Measurements from ENCODE around the gene SLC26A5. TPM values are rescaled to one million over a fixed set of nuclear protein-coding genes. Genes with fewer than 3 reads are reported as not detected.
"Not testable (repeated sequence)": the region's sequence is repeated elsewhere in the genome, so short reads cannot be mapped to it uniquely, and the experiment has no call there.

SLC26A5 gene
- total RNA-seq, 1 experiment from 2014 or later = not detected

GRCh38 chr7:103418241-103418640 is 27.8 kb downstream of the SLC26A5 start:
- BruUV-seq (replicated peaks) = no TSS peak
- H3K27ac Mint-ChIP-seq (ENCODE audit: low read depth, unreplicated experiment) = no peak overlapping the region
- ChIA-PET CTCF (interaction anchor here (1.4 kb wide), 1 partner anchor 11 kb away, joined by 6 read pairs; no protein-coding TSS in a partner anchor), POLR2A (no interaction called here)
- no peaks in the 10 kb centered on the region for H3K36me3 Mint-ChIP-seq (ENCODE audit: insufficient read depth, unreplicated experiment)
- no peak for DNase-seq (ENCODE audit: unreplicated experiment)
- no peak overlapping the region for H3K4me3 Mint-ChIP-seq (ENCODE audit: unreplicated experiment)
- intact Hi-C loops (cut with micrococcal nuclease) = no loop called here
- TF ChIP-seq, protein P1, sequence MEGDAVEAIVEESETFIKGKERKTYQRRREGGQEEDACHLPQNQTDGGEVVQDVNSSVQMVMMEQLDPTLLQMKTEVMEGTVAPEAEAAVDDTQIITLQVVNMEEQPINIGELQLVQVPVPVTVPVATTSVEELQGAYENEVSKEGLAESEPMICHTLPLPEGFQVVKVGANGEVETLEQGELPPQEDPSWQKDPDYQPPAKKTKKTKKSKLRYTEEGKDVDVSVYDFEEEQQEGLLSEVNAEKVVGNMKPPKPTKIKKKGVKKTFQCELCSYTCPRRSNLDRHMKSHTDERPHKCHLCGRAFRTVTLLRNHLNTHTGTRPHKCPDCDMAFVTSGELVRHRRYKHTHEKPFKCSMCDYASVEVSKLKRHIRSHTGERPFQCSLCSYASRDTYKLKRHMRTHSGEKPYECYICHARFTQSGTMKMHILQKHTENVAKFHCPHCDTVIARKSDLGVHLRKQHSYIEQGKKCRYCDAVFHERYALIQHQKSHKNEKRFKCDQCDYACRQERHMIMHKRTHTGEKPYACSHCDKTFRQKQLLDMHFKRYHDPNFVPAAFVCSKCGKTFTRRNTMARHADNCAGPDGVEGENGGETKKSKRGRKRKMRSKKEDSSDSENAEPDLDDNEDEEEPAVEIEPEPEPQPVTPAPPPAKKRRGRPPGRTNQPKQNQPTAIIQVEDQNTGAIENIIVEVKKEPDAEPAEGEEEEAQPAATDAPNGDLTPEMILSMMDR (IDR thresholded peaks at IDR 0.05; ENCODE audit: unreplicated experiment) = no peak
- H3K27me3 Mint-ChIP-seq (ENCODE audit: insufficient read depth, unreplicated experiment) = peaks cover 69% of the 10 kb centered on the region
- no peaks in the 10 kb centered on the region for H3K9me3 Mint-ChIP-seq (ENCODE audit: unreplicated experiment)
- no peaks in the 10 kb centered on the region for H3K4me1 Mint-ChIP-seq (ENCODE audit: insufficient read depth, unreplicated experiment)

GRCh38 chr7:103413407-103413806 is 32.6 kb downstream of the SLC26A5 start:
- BruUV-seq (replicated peaks) = no TSS peak
- CTCF ChIA-PET = no interaction called here
- H3K27me3 Mint-ChIP-seq (ENCODE audit: insufficient read depth, unreplicated experiment) = peaks cover 75% of the 10 kb centered on the region
- DNase-seq (ENCODE audit: unreplicated experiment) = no peak
- H3K36me3 Mint-ChIP-seq (ENCODE audit: insufficient read depth, unreplicated experiment) = no peaks in the 10 kb centered on the region
- no peak overlapping the region for H3K4me3 Mint-ChIP-seq (ENCODE audit: unreplicated experiment)
- H3K9me3 Mint-ChIP-seq (ENCODE audit: unreplicated experiment) = no peaks in the 10 kb centered on the region
- no peaks in the 10 kb centered on the region for H3K4me1 Mint-ChIP-seq (ENCODE audit: insufficient read depth, unreplicated experiment)
- no peak overlapping the region for H3K27ac Mint-ChIP-seq (ENCODE audit: low read depth, unreplicated experiment)
- TF ChIP-seq, protein P1 (IDR thresholded peaks at IDR 0.05; ENCODE audit: unreplicated experiment) = no peak
- POLR2A ChIA-PET = no interaction called here
- intact Hi-C loops (cut with micrococcal nuclease) = no loop called here

DNA sequence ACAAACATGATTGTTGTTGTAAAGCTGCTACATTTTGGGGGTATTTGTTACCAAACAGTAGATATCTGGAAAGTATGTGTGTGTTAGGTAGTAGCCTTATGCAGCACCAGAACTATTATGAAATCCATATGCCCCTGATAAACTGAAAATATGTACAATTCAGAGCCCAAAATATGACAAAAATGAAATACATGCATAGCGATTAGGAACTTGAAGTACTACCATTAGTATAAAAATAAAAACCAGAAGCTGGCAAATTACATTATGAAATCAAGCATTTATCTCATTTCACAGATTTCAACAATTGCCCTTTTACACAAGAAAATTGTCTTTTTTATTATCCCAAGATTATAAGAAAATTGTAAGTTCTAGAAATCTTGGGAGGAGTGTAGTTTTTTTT is 33.9 kb downstream of the SLC26A5 start:
- Mint-ChIP-seq H3K36me3 (ENCODE audit: insufficient read depth, unreplicated experiment) (no peaks in the 10 kb centered on the region), H3K4me3 (ENCODE audit: unreplicated experiment) (no peak overlapping the region), H3K9me3 (ENCODE audit: unreplicated experiment) (no peaks in the 10 kb centered on the region), H3K27me3 (ENCODE audit: insufficient read depth, unreplicated experiment) (peaks cover 62% of the 10 kb centered on the region), H3K4me1 (ENCODE audit: insufficient read depth, unreplicated experiment) (no peaks in the 10 kb centered on the region), H3K27ac (ENCODE audit: low read depth, unreplicated experiment) (no peak overlapping the region)
- intact Hi-C loops (cut with micrococcal nuclease) = no loop called here
- no peak for DNase-seq (ENCODE audit: unreplicated experiment)
- BruUV-seq (replicated peaks) = no TSS peak
- CTCF ChIA-PET = no interaction called here
- POLR2A ChIA-PET = no interaction called here
- TF ChIP-seq, protein P1 (IDR thresholded peaks at IDR 0.05; ENCODE audit: unreplicated experiment) = no peak

- not testable (repeated sequence) for H3K27ac Mint-ChIP-seq (ENCODE audit: low read depth, unreplicated experiment)
Measured at GRCh38 chr7:103405789-103406613, 40.0 kb downstream of the SLC26A5 start.

GRCh38 chr7:103399687-103400086 is 46.3 kb downstream of the SLC26A5 start:
- DNase-seq (ENCODE audit: unreplicated experiment); H3K27ac Mint-ChIP-seq (ENCODE audit: low read depth, unreplicated experiment); H3K4me3 Mint-ChIP-seq (ENCODE audit: unreplicated experiment); BruUV-seq (replicated peaks); intact Hi-C loops (cut with micrococcal nuclease); POLR2A ChIA-PET; H3K36me3 Mint-ChIP-seq (ENCODE audit: insufficient read depth, unreplicated experiment); H3K4me1 Mint-ChIP-seq (ENCODE audit: insufficient read depth, unreplicated experiment); CTCF ChIA-PET; H3K9me3 Mint-ChIP-seq (ENCODE audit: unreplicated experiment): not testable (repeated sequence)
- H3K27me3 Mint-ChIP-seq (ENCODE audit: insufficient read depth, unreplicated experiment) = peaks cover 43% of the 10 kb centered on the region

More at GRCh38 chr7:103405789-103406613, 40.0 kb downstream of the SLC26A5 start:
- not testable (repeated sequence) for H3K4me1 Mint-ChIP-seq (ENCODE audit: insufficient read depth, unreplicated experiment); BruUV-seq (replicated peaks); H3K36me3 Mint-ChIP-seq (ENCODE audit: insufficient read depth, unreplicated experiment); DNase-seq (ENCODE audit: unreplicated experiment); H3K4me3 Mint-ChIP-seq (ENCODE audit: unreplicated experiment); H3K9me3 Mint-ChIP-seq (ENCODE audit: unreplicated experiment)
- CTCF ChIA-PET = interaction anchor here (0.6 to 3.5 kb wide), 13 partner anchors 14 to 1515 kb away, joined by 3 to 10 read pairs (median 3); partner anchors contain the start of gene PMPCB
- POLR2A ChIA-PET = interaction anchor here (0.7 to 0.9 kb wide), 2 partner anchors 27 to 58 kb away, joined by 3 read pairs; no protein-coding TSS in a partner anchor
- intact Hi-C loops (cut with micrococcal nuclease) = loop anchor here (2.0 kb wide), 1 partner anchor 59 kb away; the partner anchor contains the start of gene PSMC2
- H3K27me3 Mint-ChIP-seq (ENCODE audit: insufficient read depth, unreplicated experiment) = peaks cover 52% of the 10 kb centered on the region
